SK-N-SH (cell line): Measurements from ENCODE around the gene CYP27A1. TPM values are rescaled to one million over a fixed set of nuclear protein-coding genes. Genes with fewer than 3 reads are reported as not detected.

Experiments used
- CTCF ChIA-PET: fragments of 300-600, 350-600 bp; formaldehyde crosslinking; extraction: SDS; loops from one replicate; lab custom pipeline; 2021; lab: Yijun Ruan, JAX
- POLR2A ChIA-PET: fragments of 350-600 bp; sonication (Branson Sonifier 250); formaldehyde crosslinking; extraction: SDS; loops from one replicate; lab custom pipeline; 2020; ENCODE audit warnings: antibody characterized with exemption, inconsistent platforms; lab: Yijun Ruan, JAX
- DNase-seq: peaks from one replicate; pipeline ENCODE4 v3.0.0; 2012
- H2AFZ ChIP-seq: fragments of 200-600 bp; sonication (generic); 2 replicates; pipeline ENCODE4 v1.8.1; 2016; ENCODE audit warnings: antibody characterized with exemption, mild to moderate bottlenecking, low read depth
- H3F3A ChIP-seq: fragments of 200-600 bp; sonication (generic); replicated peaks from 2 replicates; pipeline ENCODE3; 2016; ENCODE audit warnings: antibody characterized with exemption, mild to moderate bottlenecking; ENCODE audit not compliant: insufficient read depth
- H3K27ac ChIP-seq, 2 experiments: fragments of 200-500 bp in 1 of 2; fragments of 200-600 bp in 1 of 2; sonication (Bioruptor generic) in 1 of 2; sonication (generic), shearing (Covaris generic) in 1 of 2; 2 replicates each; pipeline versions ENCODE4 v1.5.1 to v1.6.1; 2014 to 2016; ENCODE audit warnings: low read depth in 2 of 2, inconsistent platforms in 1 of 2, low read length in 1 of 2, mild to moderate bottlenecking in 1 of 2, mixed read lengths in 1 of 2
- H3K27me3 ChIP-seq: fragments of 200-600 bp; sonication (generic), shearing (Covaris generic); 2 replicates; pipeline ENCODE4 v1.6.1; 2016; ENCODE audit warnings: mixed run types; ENCODE audit not compliant: insufficient read depth
- H3K36me3 ChIP-seq, 2 experiments: fragments of 200-500 bp in 1 of 2; fragments of 200-600 bp in 1 of 2; sonication (Bioruptor generic) in 1 of 2; sonication (generic) in 1 of 2; replicated peaks in 1 of 2; 2 replicates each; pipeline versions ENCODE3 to v1.5.1; 2014 to 2016; ENCODE audit warnings: low read length in 1 of 2, mild to moderate bottlenecking in 1 of 2; ENCODE audit not compliant: insufficient read depth in 2 of 2, control insufficient read depth in 1 of 2
- H3K4me1 ChIP-seq, 2 experiments: fragments of 200-500 bp in 1 of 2; fragments of 200-600 bp in 1 of 2; sonication (Bioruptor generic) in 1 of 2; sonication (generic), shearing (Covaris generic) in 1 of 2; 2 replicates each; pipeline versions ENCODE4 v1.5.1 to v1.6.1; 2014 to 2016; ENCODE audit warnings: low read depth in 1 of 2, low read length in 1 of 2, mixed run types in 1 of 2; ENCODE audit not compliant: insufficient read depth in 2 of 2, control insufficient read depth in 1 of 2
- H3K4me2 ChIP-seq: fragments of 200-600 bp; sonication (generic), shearing (Covaris generic); 2 replicates; pipeline ENCODE4 v1.6.1; 2017; ENCODE audit warnings: mixed run types
- H3K4me3 ChIP-seq, 2 experiments: fragments of 200-500 bp in 1 of 2; fragments of 200-600 bp in 1 of 2; sonication (Bioruptor generic) in 1 of 2; sonication (generic), shearing (Covaris generic) in 1 of 2; 2 replicates each; pipeline versions ENCODE4 v1.5.1 to v1.8.1; 2014 to 2016; ENCODE audit warnings: low read depth in 2 of 2, inconsistent platforms in 1 of 2, low read length in 1 of 2, mild to moderate bottlenecking in 1 of 2, mixed read lengths in 1 of 2, moderate library complexity in 1 of 2
- H3K79me2 ChIP-seq: fragments of 200-600 bp; sonication (generic); 2 replicates; pipeline ENCODE4 v1.8.1; 2017; ENCODE audit warnings: mild to moderate bottlenecking; ENCODE audit not compliant: insufficient read depth
- H3K9ac ChIP-seq: fragments of 200-600 bp; sonication (generic); 2 replicates; pipeline ENCODE4 v1.6.1; 2017; ENCODE audit warnings: mixed run types
- H3K9me2 ChIP-seq: fragments of 200-600 bp; sonication (generic); 2 replicates; pipeline ENCODE4 v1.6.1; 2017; ENCODE audit warnings: mixed run types
- H3K9me3 ChIP-seq: fragments of 200-600 bp; sonication (generic); 2 replicates; pipeline ENCODE4 v1.6.1; 2017; ENCODE audit warnings: mixed run types, mild to moderate bottlenecking, moderate library complexity
- H4K20me1 ChIP-seq: fragments of 200-600 bp; sonication (generic); 2 replicates; pipeline ENCODE4 v1.6.1; 2017; ENCODE audit warnings: mild to moderate bottlenecking, mixed run types; ENCODE audit not compliant: insufficient read depth
- CHD2 ChIP-seq: fragments of 150-350 bp; IDR thresholded peaks from 2 replicates; pipeline ENCODE4 v1.6.1; 2018; ENCODE audit warnings: low read length; ENCODE audit not compliant: partially characterized antibody
- ELF1 ChIP-seq: IDR thresholded peaks from 2 replicates; pipeline ENCODE4 v1.4.0; 2012
- FOSL2 ChIP-seq: IDR thresholded peaks from 2 replicates; pipeline ENCODE4 v1.4.0; 2012; ENCODE audit warnings: low read depth, mild to moderate bottlenecking, moderate library complexity, borderline replicate concordance
- FOXJ3 ChIP-seq: sonication (generic); formaldehyde crosslinking; IDR thresholded peaks from 2 replicates; pipeline ENCODE4 v1.5.1; 2020; ENCODE audit warnings: mild to moderate bottlenecking, missing genetic modification reagents
- FOXM1 ChIP-seq: IDR thresholded peaks from 2 replicates; pipeline ENCODE4 v1.4.0; 2012; ENCODE audit warnings: low read depth, mild to moderate bottlenecking
- GABPA ChIP-seq: IDR thresholded peaks from 2 replicates; pipeline ENCODE4 v1.4.0; 2012; ENCODE audit warnings: low read depth, mild to moderate bottlenecking
- JUND ChIP-seq: IDR thresholded peaks from 2 replicates; pipeline ENCODE4 v1.4.0; 2012
- MAX ChIP-seq: IDR thresholded peaks from 2 replicates; pipeline ENCODE4 v1.4.0; 2012; ENCODE audit warnings: low read depth
- MEF2A ChIP-seq: IDR thresholded peaks from 2 replicates; pipeline ENCODE4 v1.4.0; 2012; ENCODE audit warnings: low read depth, borderline replicate concordance
- MXI1 ChIP-seq: IDR thresholded peaks from 2 replicates; pipeline ENCODE4 v1.6.1; 2012; ENCODE audit warnings: mild to moderate bottlenecking, low read depth, low read length, improper control_type of control experiment
- NRF1 ChIP-seq: IDR thresholded peaks from 2 replicates; pipeline ENCODE4 v1.6.1; 2012; ENCODE audit warnings: low read depth, mild to moderate bottlenecking, low read length
- RFX5 ChIP-seq: IDR thresholded peaks from 2 replicates; pipeline ENCODE4 v1.6.1; 2012; ENCODE audit warnings: mild to moderate bottlenecking, improper control_type of control experiment, low read length
- RXRA ChIP-seq: IDR thresholded peaks from 2 replicates; pipeline ENCODE4 v1.4.0; 2012; ENCODE audit warnings: low read depth, mild to moderate bottlenecking, borderline replicate concordance
- SIN3A ChIP-seq: IDR thresholded peaks from 2 replicates; pipeline ENCODE4 v1.6.1; 2012; ENCODE audit warnings: low read depth, mild to moderate bottlenecking, low read length, moderate library complexity, borderline replicate concordance
- SMC3 ChIP-seq: IDR thresholded peaks from 2 replicates; pipeline ENCODE4 v1.6.1; 2012; ENCODE audit warnings: low read depth, low read length, improper control_type of control experiment
- YY1 ChIP-seq: IDR thresholded peaks from 2 replicates; pipeline ENCODE4 v1.4.0; 2012; ENCODE audit warnings: low read depth, mild to moderate bottlenecking
- ZBTB33 ChIP-seq: IDR thresholded peaks from 2 replicates; pipeline ENCODE4 v1.4.0; 2012; ENCODE audit warnings: low read depth, borderline replicate concordance
- WGBS: methylation state at CpG from one replicate; pipeline ENCODE4 v1.1.6; 2017; ENCODE audit warnings: low lambda C conversion rate; 5-methylcytosine and 5-hydroxymethylcytosine counted together
- polyA plus RNA-seq, 3 experiments: library from polyadenylated mRNA; depleted of rRNA; stranded (reverse); fragments of >200 nt; gene quantifications; 2 replicates each; pipeline ENCODE4 v1.2.3, GENCODE V29; 2012

Gene CYP27A1
- polyA plus RNA-seq, 1 of the 3 experiments (the other 2 are of a cell fraction), result 0.54 TPM

DNA sequence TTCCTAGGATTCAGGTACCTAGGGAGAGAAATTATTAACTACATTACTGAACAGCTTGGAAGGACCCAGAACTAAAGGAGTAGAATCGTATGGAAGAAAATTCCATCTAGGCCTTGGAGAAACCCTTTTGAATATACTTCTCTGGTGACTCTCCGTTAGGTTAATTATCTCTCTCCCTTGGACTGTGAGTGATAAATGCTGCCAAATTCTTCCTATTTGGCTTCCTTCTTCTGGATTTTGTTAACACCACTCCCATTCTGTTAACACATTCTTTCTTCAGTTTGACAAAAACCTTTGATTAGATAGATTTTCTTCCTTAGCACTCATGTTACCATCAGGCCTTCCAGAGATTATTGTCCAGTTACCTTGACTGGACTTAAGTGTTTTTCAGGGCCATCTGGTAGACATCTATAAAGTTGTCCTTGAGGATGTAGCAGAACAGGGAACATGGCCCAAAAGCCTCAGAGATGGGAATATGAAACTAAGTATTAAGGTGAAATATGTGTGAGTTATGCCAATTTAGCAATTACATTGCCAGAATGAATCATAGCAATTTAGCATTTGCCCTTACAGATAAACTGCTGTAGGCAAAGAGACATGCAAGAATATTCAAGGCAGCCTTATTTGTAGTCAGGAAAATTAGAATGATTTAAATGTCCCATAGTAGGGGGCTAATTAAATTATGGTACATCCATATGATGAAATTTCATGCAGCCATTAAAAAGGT, 6.7 kb downstream of the CYP27A1 start:
- no peaks in the 10 kb centered on the region; a peak in 1 of 4 replicates for H3K4me1 ChIP-seq
- no peak overlapping the region for H3K27ac ChIP-seq
- DNase-seq, result no peak
- no peaks in the 10 kb centered on the region for H3K9me3 ChIP-seq
- H3K79me2 ChIP-seq, result no peaks in the 10 kb centered on the region
- WGBS, result 90% methylated on average over 2 of the region's 2 CpGs
- H3K27me3 ChIP-seq, result no peaks in the 10 kb centered on the region
- no peaks in the 10 kb centered on the region for H4K20me1 ChIP-seq
- H3K36me3 ChIP-seq, result no peaks in the 10 kb centered on the region
- no peak overlapping the region for H2AFZ ChIP-seq
- POLR2A ChIA-PET, result no interaction called here
- H3K4me2 ChIP-seq, result no peak overlapping the region
- no peaks in the 10 kb centered on the region for H3F3A ChIP-seq
- H3K9me2 ChIP-seq, result no peaks in the 10 kb centered on the region
- no peak overlapping the region for H3K9ac ChIP-seq
- CTCF ChIA-PET, result interaction anchor here (1.2 kb wide), 1 partner anchor 101 kb away, joined by 4 read pairs; no protein-coding TSS in a partner anchor
- no peak for TF ChIP-seq SMC3
- H3K4me3 ChIP-seq, result no peak overlapping the region

DNA sequence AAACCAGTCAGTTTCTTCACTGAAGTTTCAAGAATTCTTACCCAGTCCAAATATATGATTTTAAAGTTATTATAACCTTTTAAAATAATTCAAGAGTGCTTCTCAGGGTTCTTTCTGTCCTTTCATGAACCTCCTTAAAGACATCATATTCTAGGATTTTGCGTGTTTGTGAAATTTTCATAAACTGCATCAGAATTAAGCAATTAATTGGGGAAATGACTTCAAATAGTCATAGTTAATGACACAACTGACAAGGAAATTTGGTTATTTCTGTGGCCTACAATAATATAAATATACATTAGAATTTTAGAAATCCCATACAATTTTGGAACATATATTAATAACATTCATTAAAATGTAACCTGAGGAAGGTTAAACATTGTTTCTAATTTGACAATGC, 10.5 kb downstream of the CYP27A1 start:
- Histone ChIP-seq H3K36me3 (no peaks in the 10 kb centered on the region), H3K9me3 (no peaks in the 10 kb centered on the region), H4K20me1 (no peaks in the 10 kb centered on the region), H3K9me2 (no peaks in the 10 kb centered on the region), H3K4me2 (no peak overlapping the region)
- no peak for DNase-seq
- WGBS, result 88% methylated on average over 1 of the region's 1 CpG
- TF ChIP-seq RFX5 (no peak), FOSL2 (no peak), FOXJ3 (CRISPR knock-in tag) (no peak), RXRA (no peak), FOXM1 (no peak), GABPA (no peak), YY1 (no peak), MAX (no peak), MXI1 (no peak), JUND (no peak), SIN3A (no peak), ZBTB33 (no peak), ELF1 (no peak), NRF1 (no peak), MEF2A (no peak), CHD2 (no peak)
- TF ChIP-seq, all 33 proteins: peak for 0
- Histone ChIP-seq H3K4me1 (no peaks in the 10 kb centered on the region), H2AFZ (no peak overlapping the region), H3K79me2 (no peaks in the 10 kb centered on the region), H3F3A (no peaks in the 10 kb centered on the region), H3K9ac (no peak overlapping the region), H3K4me3 (no peak overlapping the region), H3K27ac (no peak overlapping the region), H3K27me3 (no peaks in the 10 kb centered on the region; the same call in 1 of the 2 replicates)
- CTCF ChIA-PET, result no interaction called here
- POLR2A ChIA-PET, result no interaction called here
